GM19395 (cell line): Measurements from ENCODE around the gene PEX5L.
"Not testable (repeated sequence)": the region's sequence is repeated elsewhere in the genome, so short reads cannot be mapped to it uniquely, and the experiment has no call there.

Source experiments
- ATAC-seq: cut with Tn5 transposase; IDR thresholded peaks from one replicate; pipeline ENCODE4 v1.9.1; 2021; ENCODE audit warnings: mild to moderate bottlenecking, moderate library complexity; ENCODE audit not compliant: unreplicated experiment

PEX5L gene

DNA sequence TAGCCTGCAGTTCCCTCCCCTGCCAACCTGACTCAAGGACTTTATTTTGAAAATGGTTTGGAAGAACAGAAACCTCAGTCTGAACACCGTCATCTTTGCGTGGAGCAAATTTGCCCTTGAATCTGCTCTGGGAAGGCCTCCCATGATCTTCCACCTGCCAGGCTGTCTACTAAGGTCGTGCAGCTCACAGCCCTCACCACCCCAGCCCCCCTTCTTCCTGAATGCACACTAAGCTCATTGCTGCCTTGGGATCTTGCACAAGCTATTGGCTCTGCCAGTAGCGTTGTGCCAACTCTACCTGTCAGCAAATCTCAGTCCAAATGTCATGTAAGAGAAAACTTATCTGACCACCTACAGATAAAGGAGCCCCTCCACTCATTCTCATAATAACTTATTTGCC is 242.4 kb downstream of the PEX5L start:
- no peak for ATAC-seq

GRCh38 chr3:179791793-179792192 is 244.9 kb downstream of the PEX5L start:
- no peak for ATAC-seq

GRCh38 chr3:179788996-179789395 is 247.7 kb downstream of the PEX5L start:
- ATAC-seq: no peak

GRCh38 chr3:179782841-179783240 is 253.9 kb downstream of the PEX5L start:
- ATAC-seq: not testable (repeated sequence)

- ATAC-seq: no peak
These were observed 261.2 kb downstream of the PEX5L start for GRCh38 chr3:179775416-179776122.

DNA sequence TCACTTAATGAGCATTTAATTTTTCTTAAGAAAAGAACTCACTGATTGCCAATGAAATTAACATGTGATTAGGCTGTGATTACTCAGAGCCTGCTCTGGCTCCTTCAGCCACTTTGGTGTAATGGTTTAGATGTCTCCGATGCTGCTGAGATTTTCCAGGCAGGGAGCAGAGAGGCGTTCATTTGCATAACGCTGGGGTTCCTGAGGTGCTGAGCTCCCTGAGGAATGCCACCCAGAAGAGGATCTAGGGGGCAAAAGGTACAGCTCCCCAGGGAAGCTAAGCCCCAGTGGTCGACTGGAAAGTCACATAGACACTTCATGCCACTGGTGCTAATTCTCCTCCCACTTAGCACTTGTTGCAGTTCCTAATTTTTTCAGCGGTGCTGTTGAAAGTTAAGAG is 264.4 kb downstream of the PEX5L start:
- ATAC-seq: no peak

DNA sequence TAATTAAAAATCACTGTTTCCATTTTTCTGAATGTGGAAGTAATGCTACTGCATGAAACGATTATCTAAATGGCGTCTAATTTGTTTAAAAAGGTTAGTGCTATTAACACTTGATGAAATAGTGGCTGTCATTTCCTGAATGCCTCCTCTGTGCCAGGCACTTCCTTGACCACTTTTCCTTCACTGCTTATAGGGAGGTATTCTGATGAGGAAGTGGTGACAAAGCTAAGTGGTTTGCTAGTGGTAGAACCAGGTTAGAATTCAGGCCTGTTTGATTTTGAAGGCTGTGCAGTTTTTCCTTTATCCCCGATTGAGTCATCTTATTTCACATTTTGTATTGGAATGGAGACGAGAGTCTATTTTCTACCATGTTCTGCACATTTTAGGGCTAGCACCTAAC is 264.9 kb downstream of the PEX5L start:
- no peak for ATAC-seq

GRCh38 chr3:179769411-179770247 is 267.1 kb downstream of the PEX5L start:
- ATAC-seq: no peak

- ATAC-seq: no peak
These were observed 268.7 kb downstream of the PEX5L start for GRCh38 chr3:179768080-179768479.

GRCh38 chr3:179766416-179767133 is 270.2 kb downstream of the PEX5L start:
- no peak for ATAC-seq

- ATAC-seq: no peak
These were observed 271.3 kb downstream of the PEX5L start for GRCh38 chr3:179765396-179765795.

DNA sequence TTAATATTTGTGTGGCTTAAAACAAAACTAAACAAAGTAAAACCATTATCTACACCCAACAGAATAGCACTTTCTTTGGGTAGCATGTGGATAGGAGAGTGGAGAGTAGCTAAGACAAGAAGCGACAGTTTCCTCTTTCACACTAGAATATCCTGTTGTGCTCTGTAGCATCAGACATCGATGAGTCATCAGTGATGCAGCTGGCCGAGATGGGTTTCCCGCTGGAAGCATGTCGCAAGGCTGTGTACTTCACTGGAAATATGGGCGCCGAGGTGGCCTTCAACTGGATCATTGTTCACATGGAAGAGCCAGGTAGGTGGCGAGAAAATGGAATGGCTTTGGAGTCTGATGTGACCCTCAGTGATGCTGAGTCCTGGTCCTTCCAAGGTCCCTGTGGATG is 275.8 kb downstream of the PEX5L start:
- ATAC-seq: no peak

DNA sequence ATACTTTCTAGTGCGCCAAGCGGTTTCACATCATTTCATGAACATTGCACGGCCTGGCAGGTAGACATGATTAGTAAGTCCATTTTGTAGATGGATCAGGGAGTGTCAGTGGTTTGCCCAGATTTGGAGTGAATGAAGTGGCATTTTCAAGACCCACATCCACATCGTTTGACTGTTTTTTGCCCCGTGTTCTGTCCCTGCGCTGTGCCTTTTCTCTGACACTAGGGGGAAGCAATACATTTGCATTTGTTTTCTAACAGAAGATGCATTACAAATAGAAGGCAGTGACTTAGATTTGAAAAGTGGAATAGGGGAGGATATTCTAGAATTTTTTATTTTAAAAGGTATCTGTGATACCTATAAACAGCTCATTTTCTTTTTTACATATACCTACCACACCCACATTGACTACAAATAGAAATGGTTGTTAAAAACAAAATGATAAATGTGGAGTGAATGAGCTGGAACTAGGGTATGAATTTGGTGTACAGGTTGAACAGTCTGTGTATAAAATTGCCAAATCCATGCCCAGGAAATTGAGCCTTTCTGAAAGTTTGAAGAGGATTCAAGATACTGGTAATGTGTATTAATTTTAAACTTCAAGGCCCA is 285.9 kb downstream of the PEX5L start:
- peak; percentile 76 for ATAC-seq

DNA sequence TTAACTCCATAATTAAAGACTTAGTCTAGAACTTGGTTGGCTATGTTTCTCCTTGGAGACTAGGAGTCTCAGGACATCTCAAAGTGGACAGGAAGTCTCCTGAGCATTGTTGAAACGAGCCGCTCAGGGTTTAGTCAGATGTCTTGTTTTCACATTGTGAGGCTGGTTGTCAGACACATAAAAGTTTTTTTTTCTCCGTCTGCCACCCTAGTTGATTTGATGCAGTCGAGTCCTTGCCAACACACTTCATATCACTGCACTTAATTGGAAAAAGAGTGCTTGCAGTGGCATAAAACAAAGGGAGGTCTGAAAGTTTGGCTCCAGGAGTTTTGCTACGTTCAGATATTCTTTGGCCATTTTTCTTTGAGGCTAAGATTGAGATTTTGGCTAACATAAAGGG is 291.0 kb downstream of the PEX5L start:
- ATAC-seq: no peak

- no peak for ATAC-seq
These were observed 291.7 kb downstream of the PEX5L start for GRCh38 chr3:179745079-179745478.
